WTC11 (cell line): ENCODE data around the gene BTBD10. TPM values are rescaled to one million over a fixed set of nuclear protein-coding genes. Genes with fewer than 3 reads are reported as not detected.

Source experiments
- ATAC-seq: fragments of 200-7000 bp; cut with Tn5 transposase; 2 replicates; pipeline ENCODE4 v1.10.0; 2021; ENCODE audit warnings: mild to moderate bottlenecking, moderate library complexity
- CTCF ChIA-PET: fragments of 300-600 bp; sonication (Branson Sonifier 250); formaldehyde crosslinking; loops from one replicate; lab custom pipeline; 2021; ENCODE audit warnings: antibody characterized with exemption; lab: Charles Lee
- POLR2A ChIA-PET: fragments of 350-600 bp; sonication (Branson Sonifier 250); formaldehyde crosslinking; loops from one replicate; lab custom pipeline; 2021; ENCODE audit warnings: antibody characterized with exemption; lab: Charles Lee
- DNase-seq: peaks from one replicate; pipeline ENCODE4 v3.0.0; 2021; ENCODE audit warnings: low spot score
- H3K27ac Mint-ChIP-seq: 2 replicates; pipeline ENCODE4 v1.8.0; 2021; ENCODE audit warnings: mixed read lengths
- H3K27me3 Mint-ChIP-seq: 2 replicates; pipeline ENCODE4 v1.8.0; 2021; ENCODE audit warnings: low read depth, mild to moderate bottlenecking, moderate library complexity, mixed read lengths
- H3K36me3 Mint-ChIP-seq: 2 replicates; pipeline ENCODE4 v1.8.0; 2021; ENCODE audit warnings: mixed read lengths
- H3K4me1 Mint-ChIP-seq: 2 replicates; pipeline ENCODE4 v1.8.0; 2022; ENCODE audit warnings: mixed read lengths
- H3K4me3 Mint-ChIP-seq: 2 replicates; pipeline ENCODE4 v1.8.0; 2021; ENCODE audit warnings: mild to moderate bottlenecking, moderate library complexity, mixed read lengths
- H3K9me3 Mint-ChIP-seq: 2 replicates; pipeline ENCODE4 v1.8.0; 2021; ENCODE audit warnings: mixed read lengths
- AR ChIP-seq: fragments of 250-450 bp; sonication (Bioruptor Pico); IDR thresholded peaks from 2 replicates; pipeline ENCODE4 v1.9.0; 2021; ENCODE audit warnings: mild to moderate bottlenecking
- ARID4B ChIP-seq: sonication (generic); formaldehyde crosslinking; IDR thresholded peaks from 2 replicates; pipeline ENCODE4 v1.8.0; 2023; ENCODE audit warnings: missing genetic modification reagents, mild to moderate bottlenecking, borderline replicate concordance
- CREM ChIP-seq: sonication (generic); formaldehyde crosslinking; IDR thresholded peaks from 2 replicates; pipeline ENCODE4 v1.8.1; 2022; ENCODE audit warnings: mild to moderate bottlenecking, missing genetic modification reagents, moderate library complexity
- E2F5 ChIP-seq: sonication (generic); formaldehyde crosslinking; IDR thresholded peaks from 2 replicates; pipeline ENCODE4 v1.8.1; 2022; ENCODE audit warnings: mild to moderate bottlenecking, moderate library complexity, missing genetic modification reagents
- ERG ChIP-seq: fragments of 250-450 bp; sonication (Bioruptor Pico); IDR thresholded peaks from 2 replicates; pipeline ENCODE4 v1.8.0; 2021; ENCODE audit warnings: mild to moderate bottlenecking
- ETV6 ChIP-seq: sonication (generic); formaldehyde crosslinking; IDR thresholded peaks from 2 replicates; pipeline ENCODE4 v1.8.1; 2022; ENCODE audit warnings: mild to moderate bottlenecking, missing genetic modification reagents
- FOXP4 ChIP-seq: sonication (generic); formaldehyde crosslinking; IDR thresholded peaks from 2 replicates; pipeline ENCODE4 v1.8.0; 2022; ENCODE audit warnings: mild to moderate bottlenecking, missing genetic modification reagents
- HMGA2 ChIP-seq: fragments of 250-450 bp; sonication (Bioruptor Pico); IDR thresholded peaks from 2 replicates; pipeline ENCODE4 v1.4.0; 2021; ENCODE audit warnings: mild to moderate bottlenecking, moderate library complexity
- JUN ChIP-seq: sonication (generic); formaldehyde crosslinking; IDR thresholded peaks from 2 replicates; pipeline ENCODE4 v1.8.0; 2023; ENCODE audit warnings: mild to moderate bottlenecking, missing genetic modification reagents
- RORB ChIP-seq: fragments of 250-450 bp; sonication (Bioruptor Pico); IDR thresholded peaks from 2 replicates; pipeline ENCODE4 v1.9.0; 2021; ENCODE audit warnings: mild to moderate bottlenecking
- SMAD3 ChIP-seq: sonication (generic); formaldehyde crosslinking; IDR thresholded peaks from 2 replicates; pipeline ENCODE4 v1.8.0; 2022; ENCODE audit warnings: missing genetic modification reagents, mild to moderate bottlenecking, borderline replicate concordance
- TEAD4 ChIP-seq: sonication (generic); formaldehyde crosslinking; IDR thresholded peaks from 2 replicates; pipeline ENCODE4 v1.8.0; 2022; ENCODE audit warnings: mild to moderate bottlenecking, missing genetic modification reagents
- ZBTB21 ChIP-seq: sonication (generic); formaldehyde crosslinking; IDR thresholded peaks from 2 replicates; pipeline ENCODE4 v1.8.1; 2023; ENCODE audit warnings: mild to moderate bottlenecking, missing genetic modification reagents, borderline replicate concordance
- ZNF281 ChIP-seq: sonication (generic); formaldehyde crosslinking; IDR thresholded peaks from 2 replicates; pipeline ENCODE4 v1.8.0; 2023; ENCODE audit warnings: mild to moderate bottlenecking, missing genetic modification reagents
- ZNF532 ChIP-seq: fragments of 250-450 bp; sonication (Bioruptor Pico); IDR thresholded peaks from 2 replicates; pipeline ENCODE4 v1.9.0; 2021; ENCODE audit warnings: mild to moderate bottlenecking, borderline replicate concordance
- total RNA-seq: library from RNA; stranded (reverse); gene quantifications from 3 replicates; pipeline ENCODE4 v1.2.3, GENCODE V29; 2021

Gene BTBD10
- total RNA-seq, 1 experiment from 2014 or later: 19.4 TPM

GRCh38 chr11:13461291-13461690, 1.7 kb downstream of the BTBD10 start (continued):
- TF ChIP-seq ZNF532 (CRISPR knock-in tag) (no peak), FOXP4 (CRISPR knock-in tag) (no peak), RORB (CRISPR knock-in tag) (no peak), CREM (CRISPR knock-in tag) (no peak), ERG (CRISPR knock-in tag) (no peak)
- TF ChIP-seq, all 79 proteins: peak for 0

GRCh38 chr11:13450832-13451397, 12.1 kb downstream of the BTBD10 start:
- CTCF ChIA-PET: no interaction called here
- TF ChIP-seq TEAD4 (no peak), E2F5 (CRISPR knock-in tag) (no peak), ZBTB21 (CRISPR knock-in tag) (no peak), SMAD3 (CRISPR knock-in tag) (no peak), JUN (CRISPR knock-in tag) (no peak), AR (CRISPR knock-in tag) (no peak), HMGA2 (CRISPR knock-in tag) (no peak), ETV6 (CRISPR knock-in tag) (no peak), ARID4B (no peak), ZNF281 (CRISPR knock-in tag) (no peak)

More at GRCh38 chr11:13450832-13451397, 12.1 kb downstream of the BTBD10 start:
- Mint-ChIP-seq H3K4me1 (peaks cover 3% of the 10 kb centered on the region; the same call in 1 of the 2 replicates), H3K36me3 (no peaks in the 10 kb centered on the region), H3K4me3 (no peak overlapping the region), H3K9me3 (0 out of 2 replicates have a peak, but pooled peaks cover 8% of the 10 kb centered on the region), H3K27me3 (no peaks in the 10 kb centered on the region), H3K27ac (no peak overlapping the region)
- no peak for DNase-seq
- no peak for ATAC-seq
- POLR2A ChIA-PET: no interaction called here
